Suprapubic skin (tissue), 3 donors: ENCODE data around the gene TCF23.

Source experiments
- EP300 ChIP-seq: sonication (generic); formaldehyde crosslinking; IDR thresholded peaks from one replicate; pipeline ENCODE4 v1.6.1; 2017; ENCODE audit warnings: antibody characterized with exemption
- POLR2A ChIP-seq, 2 donors: fragments of 450-650 bp; IDR thresholded peaks; one replicate each; pipeline ENCODE4 v1.6.1; 2017; ENCODE audit warnings: antibody characterized with exemption in 2 of 2, mild to moderate bottlenecking in 2 of 2, moderate library complexity in 2 of 2
- TF ChIP-seq, protein P1 (sequence below), 2 donors: fragments of 200-600 bp in 1 of 2; fragments of 450-650 bp in 1 of 2; sonication (generic) in 1 of 2; IDR thresholded peaks; one replicate each; pipeline ENCODE4 v1.5.1; 2016 to 2019; ENCODE audit warnings: antibody characterized with exemption in 2 of 2, mild to moderate bottlenecking in 1 of 2, moderate library complexity in 1 of 2

DNA sequence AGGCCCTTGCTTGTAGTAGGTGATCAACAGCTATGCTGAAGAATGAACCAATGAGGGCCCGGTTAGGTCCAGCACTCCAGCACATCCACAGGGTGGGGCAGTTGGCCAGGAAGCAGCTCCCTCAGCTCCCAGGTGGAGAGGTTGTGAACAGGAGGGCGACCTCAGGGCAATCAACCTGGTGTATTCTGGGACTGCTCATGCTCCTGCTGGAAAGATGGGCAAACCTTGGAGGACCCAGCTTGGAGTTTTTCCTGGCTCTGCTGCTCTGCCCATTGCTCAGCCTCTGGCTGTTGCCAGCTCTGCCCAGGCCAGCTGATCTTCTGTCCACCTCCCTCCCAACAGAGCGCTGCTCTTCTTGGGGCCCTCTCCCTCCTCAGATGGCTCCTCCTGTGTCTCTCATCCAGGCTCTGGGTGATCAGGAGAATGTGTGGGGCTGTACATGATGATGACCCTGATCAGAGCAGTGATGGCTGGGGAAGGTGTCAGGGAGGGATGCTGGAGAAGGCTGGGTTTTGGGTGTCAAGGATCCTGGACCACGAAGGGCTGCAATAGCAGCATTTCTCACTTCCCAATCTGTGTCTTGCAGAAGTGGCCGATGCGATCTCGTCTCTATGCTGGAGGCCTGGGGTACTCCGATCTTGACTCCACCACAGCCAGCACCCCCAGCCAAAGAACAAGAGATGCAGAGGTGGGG, 3.4 kb downstream of the TCF23 start:
- no peak for TF ChIP-seq POLR2A (IDR thresholded peaks at IDR 0.05)
- TF ChIP-seq, protein P1, sequence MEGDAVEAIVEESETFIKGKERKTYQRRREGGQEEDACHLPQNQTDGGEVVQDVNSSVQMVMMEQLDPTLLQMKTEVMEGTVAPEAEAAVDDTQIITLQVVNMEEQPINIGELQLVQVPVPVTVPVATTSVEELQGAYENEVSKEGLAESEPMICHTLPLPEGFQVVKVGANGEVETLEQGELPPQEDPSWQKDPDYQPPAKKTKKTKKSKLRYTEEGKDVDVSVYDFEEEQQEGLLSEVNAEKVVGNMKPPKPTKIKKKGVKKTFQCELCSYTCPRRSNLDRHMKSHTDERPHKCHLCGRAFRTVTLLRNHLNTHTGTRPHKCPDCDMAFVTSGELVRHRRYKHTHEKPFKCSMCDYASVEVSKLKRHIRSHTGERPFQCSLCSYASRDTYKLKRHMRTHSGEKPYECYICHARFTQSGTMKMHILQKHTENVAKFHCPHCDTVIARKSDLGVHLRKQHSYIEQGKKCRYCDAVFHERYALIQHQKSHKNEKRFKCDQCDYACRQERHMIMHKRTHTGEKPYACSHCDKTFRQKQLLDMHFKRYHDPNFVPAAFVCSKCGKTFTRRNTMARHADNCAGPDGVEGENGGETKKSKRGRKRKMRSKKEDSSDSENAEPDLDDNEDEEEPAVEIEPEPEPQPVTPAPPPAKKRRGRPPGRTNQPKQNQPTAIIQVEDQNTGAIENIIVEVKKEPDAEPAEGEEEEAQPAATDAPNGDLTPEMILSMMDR (IDR thresholded peaks at IDR 0.05), result no peak
- no peak for TF ChIP-seq EP300
